Non-pigmented ciliary epithelial cell (primary cell): ENCODE results near the gene PRKAG2.

Experiments
- DNase-seq: peaks from one replicate; pipeline ENCODE4 v3.0.0-alpha.2; 2010; ENCODE audit warnings: low read depth

PRKAG2 gene

DNA sequence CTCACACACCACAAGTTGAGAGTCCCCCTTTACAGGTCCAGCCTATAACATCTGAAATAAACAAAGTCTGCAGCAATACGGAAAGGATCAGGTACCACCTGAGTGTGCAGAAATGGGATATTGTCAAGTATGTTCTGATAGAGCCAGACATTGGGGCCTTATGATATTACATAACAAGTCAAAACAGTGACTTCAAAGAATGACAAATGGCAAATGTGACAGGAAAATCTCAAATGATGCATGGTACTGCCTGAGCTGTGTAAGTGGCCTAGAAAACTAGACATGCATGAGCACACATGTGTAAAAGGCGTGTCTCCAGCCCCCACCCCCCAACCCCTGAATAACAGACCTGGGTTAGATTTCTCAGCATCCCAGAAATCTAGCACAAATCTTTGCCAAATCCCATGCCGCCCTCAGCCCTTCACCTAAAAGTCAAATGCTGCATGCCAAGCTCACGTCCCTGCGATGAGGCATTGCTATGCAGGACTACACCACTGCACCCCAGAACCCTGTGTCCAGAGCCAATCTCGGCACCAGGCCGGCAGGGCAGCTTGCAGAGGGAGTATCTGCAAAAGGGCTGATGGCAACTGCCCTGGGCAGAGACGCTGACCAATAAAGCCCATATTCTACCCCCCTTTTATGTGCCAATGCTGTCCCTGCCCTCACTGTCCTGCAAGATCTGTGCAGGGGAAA lies 58.8 kb downstream of the PRKAG2 start:
- DNase-seq = no peak

DNA sequence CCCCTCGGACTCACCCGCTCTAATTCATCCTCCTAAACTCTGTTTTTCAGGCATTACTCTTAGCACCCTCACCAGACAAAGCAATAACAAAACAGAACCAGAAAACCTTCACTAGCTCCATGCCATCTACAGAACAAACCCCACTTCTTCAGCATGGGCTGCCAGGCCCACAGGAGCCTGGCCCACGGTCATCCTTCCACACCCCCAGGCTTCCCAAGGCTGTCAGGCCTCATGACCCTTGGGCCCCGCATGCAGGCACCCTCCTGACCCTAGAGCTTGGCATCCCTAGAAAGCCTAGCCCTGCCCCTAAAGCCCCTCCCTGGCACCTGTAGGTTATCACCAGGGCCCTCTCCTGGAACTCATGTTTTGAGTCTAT lies 59.6 kb downstream of the PRKAG2 start:
- DNase-seq = no peak

DNA sequence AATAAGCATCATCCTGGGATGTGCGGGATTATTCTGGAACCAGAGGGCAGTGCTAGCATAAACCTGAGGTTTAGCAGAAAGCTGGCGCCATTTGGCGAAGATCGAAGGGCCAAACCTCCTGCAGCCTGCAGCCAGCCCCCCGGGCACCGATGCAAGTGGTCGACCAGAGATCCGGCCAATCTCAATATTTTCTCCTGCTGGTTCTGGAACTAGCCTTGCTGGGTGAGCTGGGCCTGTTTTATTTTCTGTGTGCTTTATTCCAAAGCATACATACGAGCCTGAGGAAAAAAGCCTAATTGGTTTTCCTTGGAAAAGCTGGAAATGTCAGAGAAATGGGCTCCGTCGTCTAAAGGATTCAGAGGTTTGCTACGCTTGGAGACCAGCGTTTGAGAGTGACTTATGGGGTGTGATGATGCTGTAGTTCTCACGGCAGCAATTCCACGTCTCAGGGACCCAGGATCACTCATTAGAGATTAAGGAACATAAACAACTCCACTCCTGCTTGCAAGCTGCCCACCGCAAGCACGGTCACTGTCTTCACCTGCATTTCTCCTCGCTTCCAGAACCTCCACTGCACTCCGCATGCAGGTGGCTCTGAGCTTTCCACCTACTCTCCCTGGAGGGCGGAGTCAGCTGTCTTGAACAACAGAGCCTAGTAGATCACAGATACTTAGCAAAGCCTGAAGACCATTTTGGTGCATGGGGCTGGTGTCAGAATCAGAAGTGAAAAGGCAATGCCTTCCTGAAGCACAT lies 60.2 kb downstream of the PRKAG2 start:
- no peak for DNase-seq

DNA sequence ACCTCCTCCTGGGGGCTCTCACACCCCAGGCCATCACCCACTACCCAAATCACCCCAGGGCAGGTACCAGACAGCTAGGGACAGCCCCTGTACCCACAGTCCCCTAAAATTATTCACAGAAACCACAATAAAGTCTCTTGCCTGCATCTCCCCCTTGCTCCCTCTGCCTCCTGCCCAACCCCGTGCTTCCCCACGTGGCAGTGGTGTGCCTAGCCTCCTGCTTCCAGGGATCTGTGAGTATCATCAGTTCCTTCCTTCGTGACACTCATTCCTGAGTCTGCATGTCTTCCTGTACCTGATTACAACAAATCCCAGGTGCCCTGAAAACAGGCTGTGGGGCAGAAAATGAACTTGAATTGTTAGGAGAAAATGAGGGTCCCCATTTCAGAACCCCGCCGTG lies 61.5 kb downstream of the PRKAG2 start:
- no peak for DNase-seq

DNA sequence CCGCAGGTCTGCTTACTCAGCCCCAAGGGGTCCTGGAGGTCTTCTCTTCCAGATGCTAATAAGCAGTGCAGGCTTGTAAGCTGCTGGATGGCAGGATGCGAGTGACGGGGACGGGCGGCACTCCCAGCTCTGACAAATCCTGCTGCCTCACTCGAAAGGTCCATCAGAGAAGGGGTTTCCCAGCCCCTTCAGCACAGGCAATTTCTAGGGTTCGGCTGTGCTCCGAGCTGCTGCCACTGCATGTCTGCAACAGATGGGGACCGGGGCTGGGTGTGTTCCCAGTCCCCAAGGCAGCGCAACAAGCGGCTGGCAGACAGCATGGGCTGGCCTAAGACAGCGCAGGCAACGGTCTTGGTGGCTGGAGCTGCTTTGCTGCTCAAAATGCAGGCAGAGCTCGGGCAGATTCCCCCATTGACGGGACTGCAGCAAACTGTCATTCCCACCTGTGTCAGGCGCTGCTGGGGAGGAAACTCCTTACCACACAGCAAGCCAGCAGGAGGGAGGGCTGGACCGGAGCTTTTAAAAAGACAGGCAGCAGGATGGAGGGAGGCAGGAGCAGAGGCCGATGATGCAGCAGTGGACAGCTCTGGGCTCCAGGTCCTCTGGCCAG lies 62.4 kb downstream of the PRKAG2 start:
- no peak for DNase-seq

DNA sequence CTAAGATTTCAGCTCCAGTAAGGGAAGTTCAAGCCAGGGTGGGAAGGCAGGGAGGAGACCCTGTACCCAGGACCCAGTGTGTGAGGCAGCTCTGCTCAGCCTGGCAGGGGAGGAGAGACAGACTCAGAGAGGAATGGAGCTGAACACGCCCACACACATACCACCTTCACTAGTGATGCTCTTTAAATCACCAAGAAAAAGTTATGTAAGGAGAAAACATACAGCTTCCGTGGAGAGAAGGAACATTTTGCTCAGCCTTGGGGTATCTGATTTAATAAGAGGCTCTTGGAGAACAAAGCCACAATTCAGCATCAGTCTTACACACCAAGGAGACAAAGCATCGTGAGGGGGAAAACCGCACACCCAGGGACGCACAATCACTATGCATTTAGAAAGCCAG lies 62.9 kb downstream of the PRKAG2 start:
- no peak for DNase-seq

DNA sequence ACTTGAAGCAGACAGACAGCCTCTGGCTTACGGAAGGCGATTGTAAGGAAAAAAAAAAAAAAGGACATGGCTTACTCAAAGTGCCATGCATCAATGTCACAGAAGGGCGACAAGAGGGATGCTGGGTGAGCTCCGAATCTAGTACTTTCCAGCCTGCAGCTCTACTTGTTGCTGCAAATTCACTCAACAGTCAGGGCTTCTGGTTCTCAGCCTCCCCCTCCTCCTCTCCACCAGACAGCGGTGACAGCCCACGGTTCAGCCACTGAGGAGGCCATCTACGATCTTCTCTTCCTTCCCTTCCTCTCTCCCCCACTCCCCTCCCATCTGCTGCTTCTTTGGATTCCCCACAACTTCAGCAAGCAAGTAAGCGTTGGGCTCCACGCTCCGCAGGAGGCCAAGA lies 63.5 kb downstream of the PRKAG2 start:
- no peak for DNase-seq

DNA sequence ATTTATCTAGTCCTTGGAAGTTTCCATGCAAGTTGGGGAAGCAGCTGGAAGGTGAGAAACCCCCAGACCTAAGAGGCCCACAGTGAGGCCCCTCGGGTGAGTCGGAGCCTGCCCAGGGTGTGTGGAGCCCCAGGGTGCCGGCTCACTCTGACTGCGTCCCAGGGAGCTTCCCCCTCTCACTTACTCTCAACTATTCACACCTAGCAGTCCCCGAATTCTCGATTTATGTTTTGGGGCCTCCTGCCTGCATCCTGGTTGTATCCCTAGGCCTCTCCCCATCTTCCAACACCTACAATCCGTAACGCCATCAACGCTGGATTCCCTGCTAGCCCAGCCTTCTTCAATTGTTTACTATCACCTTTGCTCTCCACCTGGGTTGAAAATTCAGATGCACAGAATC lies 63.9 kb downstream of the PRKAG2 start:
- no peak for DNase-seq

DNA sequence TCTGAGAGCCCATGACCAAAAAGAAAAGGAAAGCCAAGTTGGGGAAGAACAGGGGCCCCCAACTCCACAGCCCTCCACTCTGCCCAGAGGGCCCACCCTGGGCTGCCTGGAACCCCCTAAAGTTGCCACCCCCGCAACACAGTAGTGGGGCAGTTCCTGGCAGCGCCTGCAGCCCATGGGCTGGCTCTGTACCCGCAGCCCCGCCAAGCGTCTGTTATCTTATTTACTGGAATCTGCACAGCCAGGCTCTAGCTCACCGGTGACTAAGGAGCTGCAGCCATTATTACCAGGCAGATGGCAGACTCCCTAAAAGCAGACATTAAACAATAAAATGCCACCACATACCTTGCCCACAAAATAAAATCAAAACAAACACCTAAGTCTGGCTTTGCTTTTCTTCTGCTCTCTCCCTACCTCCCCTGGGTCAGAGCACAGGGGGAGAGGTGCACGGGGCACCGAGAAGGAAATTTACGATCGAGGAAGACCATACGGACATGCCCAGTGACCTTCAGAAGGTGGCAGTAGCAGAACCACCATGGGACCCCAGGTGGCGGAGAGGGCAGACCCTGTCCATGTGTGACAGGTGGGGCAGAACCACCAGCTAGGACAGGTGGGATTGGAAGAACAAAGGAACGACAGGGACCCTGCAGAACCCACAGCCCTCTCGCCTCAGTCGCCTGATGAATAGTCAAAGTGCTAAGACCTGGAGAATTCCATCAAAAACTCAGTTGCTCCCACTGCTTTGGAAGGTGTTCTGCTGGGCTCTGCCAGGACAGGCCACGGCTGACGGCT lies 66.3 kb downstream of the PRKAG2 start:
- no peak for DNase-seq

DNA sequence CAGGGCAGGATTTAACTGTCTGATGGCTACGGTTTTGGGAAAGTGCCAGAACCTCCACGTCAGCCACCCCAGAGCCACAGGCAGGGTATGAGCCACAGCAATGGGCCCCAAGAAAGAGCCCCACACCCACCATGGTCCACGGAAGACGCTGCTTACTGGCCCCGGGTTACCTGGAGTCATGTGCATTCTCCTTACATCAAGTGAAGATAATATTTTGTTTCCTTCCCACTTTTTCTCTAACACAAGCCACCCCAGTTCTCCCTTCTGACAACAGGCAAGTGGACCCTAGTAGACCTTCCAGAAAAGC lies 67.1 kb downstream of the PRKAG2 start:
- DNase-seq = no peak

DNA sequence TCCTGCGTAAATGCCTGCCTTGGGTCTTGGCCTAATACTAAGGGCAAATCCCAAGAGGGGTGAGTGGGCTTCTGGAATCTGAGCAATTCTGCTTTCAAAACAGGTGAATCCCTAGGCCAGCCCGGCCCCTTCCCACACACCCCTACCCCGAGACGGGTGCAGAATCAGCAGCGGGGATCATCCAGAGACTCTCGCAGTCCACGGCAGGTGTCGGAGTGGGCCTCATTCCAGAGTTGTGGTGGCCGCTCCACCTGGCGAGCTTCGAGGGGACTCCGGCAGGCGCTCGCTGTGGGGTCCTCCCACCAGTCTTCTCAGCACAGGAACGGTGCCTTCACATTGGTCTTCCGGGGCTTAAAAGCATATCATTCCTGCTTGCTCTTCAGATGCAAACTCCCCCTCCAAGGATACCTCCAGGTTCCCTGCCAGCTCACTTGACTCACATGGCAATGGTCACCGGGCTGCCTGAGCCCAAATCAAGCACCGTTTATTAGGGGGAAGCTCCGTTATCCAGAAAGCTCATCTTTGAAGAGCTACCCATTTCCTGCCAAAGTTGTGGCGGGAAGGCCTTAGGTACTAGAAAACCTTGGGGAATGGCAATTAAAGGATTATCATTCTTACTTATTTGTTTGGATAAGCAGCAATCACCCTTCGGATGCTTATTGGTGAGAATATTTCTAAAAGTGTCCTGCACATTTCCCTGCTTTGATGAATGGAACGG lies 67.6 kb downstream of the PRKAG2 start:
- DNase-seq = no peak

DNA sequence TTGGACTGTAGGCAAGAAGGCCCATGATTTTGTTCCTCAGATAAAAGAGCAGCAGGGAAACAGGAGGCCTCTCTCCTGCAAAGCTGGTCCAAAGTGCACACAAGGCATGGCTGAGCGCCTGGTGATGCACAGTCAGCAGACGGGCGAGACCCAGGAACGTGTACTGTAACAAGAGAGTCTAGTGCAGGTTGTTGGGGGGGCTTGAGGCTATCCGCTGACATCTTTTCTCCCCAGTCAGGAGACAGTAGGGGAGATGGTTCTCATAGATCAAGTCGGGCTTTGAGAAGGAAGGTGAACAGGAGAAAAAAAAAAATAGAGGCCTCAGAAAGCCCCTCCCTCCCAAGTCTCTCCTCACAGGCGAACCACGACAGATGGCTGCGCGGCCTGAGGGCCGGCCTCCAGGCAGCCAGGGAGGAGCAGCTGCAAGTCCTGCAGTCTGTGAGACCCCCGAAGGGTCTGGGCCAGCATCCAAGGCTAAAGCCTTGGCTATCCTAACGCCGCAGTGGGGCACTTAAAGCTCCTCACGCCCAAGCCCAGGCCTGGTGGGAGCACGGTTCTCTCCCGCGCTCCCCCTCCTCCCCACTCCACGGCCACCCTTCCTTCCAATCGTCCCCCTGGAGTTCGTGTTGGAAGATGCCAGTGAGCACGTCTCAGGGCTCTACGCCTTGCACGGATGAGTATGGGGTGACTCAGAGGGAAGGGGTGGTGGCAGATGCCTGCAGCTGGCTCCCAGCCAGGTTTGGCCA lies 68.3 kb downstream of the PRKAG2 start:
- no peak for DNase-seq

DNA sequence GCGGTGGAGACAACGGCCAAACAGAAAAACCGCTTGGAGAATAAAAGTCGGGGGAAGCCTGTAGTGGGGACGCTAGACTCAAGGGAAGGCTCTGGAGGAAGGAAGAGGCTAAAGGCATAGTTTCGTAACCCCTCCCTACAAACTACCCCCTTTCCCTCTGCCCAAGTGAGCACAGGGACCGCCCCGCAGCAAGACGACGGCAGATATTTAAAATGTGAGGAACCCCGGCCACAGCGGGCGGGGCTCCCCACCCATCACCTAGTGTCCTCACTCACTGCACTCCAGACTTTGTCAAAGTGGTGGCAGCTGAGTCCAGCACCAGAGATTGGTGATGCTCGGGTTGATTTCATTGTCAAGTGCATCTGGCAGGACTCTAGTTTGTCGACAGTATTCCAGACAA lies 69.1 kb downstream of the PRKAG2 start:
- DNase-seq = no peak

DNA sequence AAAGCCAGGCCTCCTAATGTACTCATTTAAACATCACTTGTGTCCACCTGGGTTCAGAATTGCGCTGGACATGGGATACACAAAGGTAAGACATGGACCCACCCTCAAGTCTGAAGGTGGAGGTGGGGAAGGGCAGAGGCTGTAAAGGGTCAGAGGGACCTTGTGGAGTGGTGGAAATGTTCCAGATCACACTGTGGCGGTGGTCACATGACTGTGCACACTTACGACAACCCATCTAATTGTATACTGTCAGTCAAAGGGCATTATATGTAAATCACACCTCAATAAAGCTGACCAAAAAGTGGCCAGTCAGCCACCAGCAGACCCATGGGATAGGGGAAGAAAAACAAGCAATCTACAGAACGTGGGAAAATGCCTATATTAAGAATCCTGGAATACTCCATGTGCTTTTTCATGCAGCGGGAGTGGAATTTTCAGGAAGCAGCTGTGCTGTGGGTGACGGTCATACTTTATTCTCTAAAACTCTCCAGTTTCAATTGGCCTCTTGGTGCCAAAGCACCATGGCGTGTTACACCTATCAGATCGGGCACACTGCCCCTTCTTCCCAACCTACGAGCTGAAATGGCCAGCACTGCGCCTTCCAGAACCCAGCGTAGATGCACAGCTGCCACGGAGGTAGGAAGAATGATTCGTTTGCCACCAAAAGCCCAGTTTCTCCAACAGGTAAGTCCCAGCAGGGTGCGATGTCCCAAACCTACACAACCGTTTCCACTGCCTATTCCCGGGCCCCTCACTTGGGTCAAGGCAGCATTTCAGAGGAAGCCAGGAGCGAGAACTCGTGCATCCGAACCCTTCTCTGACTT lies 69.8 kb downstream of the PRKAG2 start:
- DNase-seq = no peak

DNA sequence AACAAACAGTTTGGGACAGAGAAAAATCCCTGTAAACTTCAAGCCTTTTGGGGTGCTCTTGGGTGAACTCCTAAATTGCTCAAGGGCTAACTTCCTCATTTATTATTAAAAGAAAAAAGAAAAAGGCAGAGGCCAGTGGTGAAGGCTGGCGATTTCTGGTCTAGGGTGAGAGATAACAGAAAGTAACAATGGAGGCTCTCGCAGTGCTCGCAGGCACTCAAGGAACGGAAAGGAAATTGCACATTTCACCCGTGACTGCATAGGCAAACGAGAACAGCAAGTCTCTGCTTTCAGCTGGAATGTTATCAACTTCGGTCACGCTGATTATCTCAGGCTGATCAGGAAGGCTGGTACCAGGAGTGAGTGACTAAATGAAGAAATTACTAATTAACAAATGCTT lies 70.7 kb downstream of the PRKAG2 start:
- DNase-seq = no peak

DNA sequence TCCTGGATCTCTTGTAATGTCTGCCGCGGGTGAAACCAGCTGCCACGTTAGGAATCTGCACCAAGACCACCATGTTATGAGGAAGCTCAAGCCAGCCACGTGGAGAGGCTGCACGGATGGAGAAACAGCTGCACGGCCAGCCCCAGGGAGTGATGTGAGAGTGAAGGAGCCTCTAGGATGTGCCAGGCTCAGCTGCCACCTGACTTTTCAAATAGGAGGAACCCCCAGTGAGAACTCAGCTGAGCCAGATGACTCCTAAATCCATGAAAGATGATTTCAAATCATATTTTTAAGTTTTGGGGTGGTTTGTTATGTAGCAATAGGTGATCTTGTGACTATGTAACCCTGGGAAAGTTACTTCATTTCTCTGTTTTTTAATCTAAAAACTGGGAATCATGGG lies 71.7 kb downstream of the PRKAG2 start:
- DNase-seq = no peak

DNA sequence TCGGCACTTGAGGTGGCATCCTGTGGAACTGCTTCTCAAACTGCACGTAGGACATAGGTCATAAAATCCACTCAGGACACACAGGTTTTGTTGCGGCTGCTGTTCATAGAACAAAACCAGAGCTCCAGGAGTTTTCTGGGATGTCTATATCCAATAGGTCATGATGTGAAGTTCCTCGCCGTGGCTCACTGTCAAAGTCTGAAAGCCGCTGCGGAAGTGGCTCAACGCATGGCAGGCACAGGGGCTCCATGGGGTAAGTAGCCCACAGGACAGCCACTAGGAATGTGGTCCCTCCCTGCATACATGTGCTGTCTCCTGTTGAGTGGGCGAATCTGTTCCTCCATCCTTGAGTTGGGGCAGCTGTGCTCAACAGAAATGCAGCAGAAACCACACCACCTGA lies 72.2 kb downstream of the PRKAG2 start:
- no peak for DNase-seq

DNA sequence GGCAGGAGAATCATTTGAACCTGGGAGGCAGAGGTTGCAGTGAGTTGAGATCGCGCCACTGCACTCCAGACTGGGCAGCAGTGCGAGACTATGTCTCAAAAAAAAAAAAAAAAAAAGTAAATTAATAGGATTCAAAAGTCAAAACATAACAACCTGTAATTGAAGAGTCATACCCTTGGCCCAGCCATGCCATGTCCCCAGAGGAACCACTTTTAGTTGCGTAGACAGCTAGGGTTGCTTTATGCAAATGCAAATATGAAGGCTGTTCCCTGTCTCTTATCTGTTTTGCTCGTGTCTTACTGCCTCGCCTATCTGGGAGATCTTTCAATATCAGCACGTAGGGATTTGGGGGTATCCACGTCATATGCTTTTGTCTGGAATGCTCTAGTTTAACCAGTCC lies 73.1 kb downstream of the PRKAG2 start:
- no peak for DNase-seq

DNA sequence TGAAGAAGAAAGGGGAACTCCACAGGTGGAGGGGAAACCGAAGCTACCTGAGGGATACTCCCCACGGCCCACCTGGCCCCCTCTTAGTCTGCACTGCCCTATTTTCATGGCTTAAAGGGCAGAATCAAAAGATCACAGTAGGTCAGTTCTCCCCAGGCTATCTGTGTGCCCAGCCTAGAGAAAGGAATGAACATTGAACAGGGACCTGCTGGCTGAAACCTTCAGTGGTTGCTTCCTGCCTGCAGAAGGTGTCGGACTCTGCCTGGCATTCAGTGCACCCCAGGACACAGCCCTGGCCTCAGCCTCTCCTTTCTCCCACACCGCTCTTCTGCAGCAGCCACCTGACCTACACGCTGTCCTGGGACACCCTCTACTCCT lies 74.5 kb downstream of the PRKAG2 start:
- DNase-seq = no peak

DNA sequence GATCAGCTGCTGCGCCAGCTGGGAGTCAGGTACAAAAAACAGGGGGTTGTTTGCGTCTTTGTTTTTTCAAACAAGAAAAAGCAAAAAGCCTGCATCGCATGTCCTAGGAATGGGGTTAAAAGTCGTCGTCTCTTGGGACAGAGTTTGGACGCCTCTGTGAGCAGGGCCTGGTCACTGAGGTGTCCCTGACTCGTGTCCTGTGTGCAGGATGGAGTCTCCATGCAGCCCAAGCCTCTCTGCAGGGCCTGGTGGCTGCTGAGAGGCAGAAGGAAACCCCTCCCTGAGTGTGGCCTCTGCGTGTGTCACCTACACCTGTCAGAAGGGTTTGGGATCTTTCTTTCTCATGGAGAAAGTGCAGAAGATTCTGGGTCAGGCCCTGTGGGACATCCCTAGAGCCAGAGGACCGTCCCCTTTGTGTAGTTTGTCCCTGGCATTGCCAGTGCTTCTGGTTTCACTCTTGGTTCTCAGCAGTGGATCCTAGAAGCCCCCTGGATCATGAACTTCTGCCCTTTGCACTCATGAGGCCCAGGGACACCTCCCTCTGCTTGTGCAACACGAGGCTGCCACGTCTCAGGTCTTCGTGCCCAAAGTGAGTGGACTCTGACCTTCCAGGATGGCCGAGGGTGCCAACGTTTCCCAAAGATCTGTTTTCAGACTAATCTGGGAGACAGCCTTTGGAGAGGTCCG lies 75.0 kb downstream of the PRKAG2 start:
- DNase-seq = no peak
